Sciatic nerve (tissue), 2 donors: ENCODE results near the gene FOXO3B. TPM values are rescaled to one million over a fixed set of nuclear protein-coding genes. Genes with fewer than 3 reads are reported as not detected.
"Not testable (repeated sequence)": the region's sequence is repeated elsewhere in the genome, so short reads cannot be mapped to it uniquely, and the experiment has no call there.

Experiments used
- ATAC-seq: fragments of 200-7000 bp; cut with Tn5 transposase; one replicate; pipeline ENCODE4 v1.9.1; 2020; ENCODE audit warnings: mild to moderate bottlenecking, moderate library complexity
- DNase-seq: peaks from one replicate; pipeline ENCODE4 v3.0.0-alpha.2; 2020; ENCODE audit warnings: low spot score
- intact Hi-C: fragments of 100-400 bp; cut with DNase I; formaldehyde crosslinking; loops from one replicate; pipeline ENCODE4 v1.14.2; 2022
- total RNA-seq: library from RNA; stranded (reverse); fragmentation: NEBNext Ultra II Directional; extraction: Animal tissue kit (Norgen Biotek cat#: 25700); gene quantifications from one replicate; pipeline ENCODE4 v1.2.1, GENCODE V29; 2021
- donor health status: DM: no; HTN: no; CAD: no.
- donor health status: DM: no; HTN: no; CAD: no.

FOXO3B gene
- total RNA-seq, 1 donor from 2014 or later, result 5.3 TPM

DNA sequence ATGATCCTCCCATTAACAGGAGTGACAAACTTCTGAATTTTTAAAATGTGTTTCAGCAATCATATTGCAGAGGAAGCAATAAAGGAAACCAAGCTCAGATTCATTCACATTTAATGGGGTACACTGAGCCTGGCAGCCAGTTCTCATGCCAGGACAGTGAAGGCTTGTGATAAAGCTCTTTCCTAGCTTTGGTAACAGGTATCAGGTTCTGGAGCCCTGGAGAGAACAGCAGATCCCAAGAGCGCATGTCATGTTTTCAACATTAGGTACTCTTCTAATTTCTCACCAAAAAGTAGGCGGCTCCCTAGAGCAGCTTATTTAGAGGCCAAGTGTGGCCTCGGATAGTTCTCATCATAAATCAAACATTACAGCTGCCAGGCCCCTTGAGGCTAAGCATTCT lies 14.6 kb downstream of the FOXO3B start:
- DNase-seq, intact Hi-C loops, ATAC-seq: not testable (repeated sequence)

- DNase-seq, ATAC-seq, intact Hi-C loops: not testable (repeated sequence)
Observed at GRCh38 chr17:18666326-18666725, 15.8 kb downstream of the FOXO3B start.

DNA sequence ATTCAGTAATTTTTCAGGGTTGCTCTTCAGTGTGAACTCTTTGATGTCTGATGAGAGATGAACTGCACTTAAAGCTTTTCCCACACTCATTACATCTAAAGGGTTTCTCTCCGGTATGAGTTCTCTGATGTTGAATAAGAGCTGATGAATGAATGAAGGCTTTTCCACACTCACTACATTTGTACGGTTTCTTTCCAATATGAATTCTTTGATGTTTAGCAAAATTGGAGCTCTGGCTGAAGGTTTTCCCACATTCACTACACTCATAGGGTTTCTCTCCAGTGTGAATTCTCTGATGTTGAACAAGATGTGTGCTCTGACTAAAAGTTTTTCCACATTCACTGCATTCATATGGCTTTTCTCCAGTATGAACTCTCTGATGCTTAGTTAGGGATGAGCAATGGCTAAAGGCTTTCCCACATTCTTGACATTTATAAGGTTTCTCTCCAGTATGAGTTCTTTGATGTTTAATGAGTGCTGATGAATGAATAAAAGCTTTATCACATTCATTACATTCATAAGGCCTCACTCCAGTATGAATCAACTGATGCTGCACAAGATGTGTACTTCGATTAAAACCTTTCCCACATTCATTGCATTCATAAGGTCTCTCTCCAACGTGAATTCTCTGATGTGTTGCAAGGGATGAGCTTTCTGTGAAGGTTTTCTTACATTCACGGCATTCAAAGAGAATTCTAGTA lies 20.0 kb downstream of the FOXO3B start:
- intact Hi-C loops, DNase-seq, ATAC-seq: not testable (repeated sequence)

- ATAC-seq, DNase-seq, intact Hi-C loops: not testable (repeated sequence)
Observed at GRCh38 chr17:18650094-18650493, 32.0 kb downstream of the FOXO3B start.

DNA sequence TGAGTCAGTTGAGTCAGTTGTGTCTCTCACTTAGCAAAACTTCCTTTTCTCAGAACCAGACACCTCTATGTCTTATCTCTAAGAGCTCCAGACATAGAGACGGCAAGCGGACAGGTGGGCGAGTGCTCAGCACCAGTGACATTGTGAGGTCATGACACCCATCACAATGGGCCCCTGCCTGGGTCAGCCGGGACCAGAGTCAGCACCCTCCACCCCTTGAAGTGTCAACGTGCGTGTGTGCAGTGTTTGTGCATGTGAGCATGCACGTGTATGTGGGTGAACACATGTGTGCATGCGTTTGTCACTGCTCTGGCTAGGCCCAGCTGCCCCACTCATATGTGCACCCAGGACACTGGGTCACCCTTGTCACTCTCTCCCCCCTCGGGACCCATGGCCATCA lies 37.8 kb downstream of the FOXO3B start, which contains the start of gene TBC1D28:
TSS of gene TBC1D28 (minus strand) at position 101 of the 400 bp plus-strand sequence. CDS start 3,039 bp downstream, outside the sequence.
- ATAC-seq, intact Hi-C loops, DNase-seq: not testable (repeated sequence)

DNA sequence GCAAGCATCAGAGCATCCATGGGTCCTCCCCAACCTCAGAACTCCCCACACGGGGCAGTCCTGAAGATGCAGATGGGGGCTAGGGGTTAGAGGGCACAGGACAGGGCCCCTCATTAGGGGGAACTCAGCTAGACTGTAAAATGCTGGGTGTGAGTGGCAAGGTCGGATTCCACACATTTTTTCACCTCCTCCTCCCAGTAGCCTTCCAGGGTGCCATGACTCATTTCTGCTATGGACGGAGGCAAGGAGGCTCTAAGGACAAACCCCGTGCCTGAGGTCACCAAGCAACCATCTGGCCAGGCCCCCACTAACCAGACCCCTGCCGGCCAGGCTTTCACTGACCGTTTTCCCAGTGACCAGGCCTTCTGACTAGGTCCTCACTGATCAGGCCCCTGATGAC lies 39.0 kb downstream of the FOXO3B start:
- intact Hi-C loops, ATAC-seq, DNase-seq: not testable (repeated sequence)

- ATAC-seq, DNase-seq, intact Hi-C loops: not testable (repeated sequence)
Observed at GRCh38 chr17:18638357-18638756, 43.8 kb downstream of the FOXO3B start.

DNA sequence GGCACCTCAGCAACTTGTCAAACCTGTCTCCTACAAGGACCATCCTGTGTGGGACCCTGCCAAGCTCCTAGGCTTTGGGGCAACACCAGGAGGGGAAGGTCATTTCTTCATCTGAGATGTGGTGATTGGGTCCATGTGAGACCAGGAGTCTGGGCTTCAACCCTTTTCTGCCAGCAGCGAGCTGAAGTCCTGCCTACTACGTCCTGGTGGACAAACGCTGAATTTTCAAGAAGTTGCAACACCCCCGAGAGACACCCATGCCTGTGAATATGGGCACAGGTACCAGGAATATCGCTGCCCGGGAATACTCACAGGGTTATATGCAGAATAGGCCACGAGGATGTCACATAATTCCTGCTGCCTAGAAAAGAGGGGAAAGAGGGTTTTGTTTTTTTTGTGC lies 45.9 kb downstream of the FOXO3B start:
- DNase-seq, ATAC-seq, intact Hi-C loops: not testable (repeated sequence)

GRCh38 chr17:18635773-18636172 lies 46.3 kb downstream of the FOXO3B start:
- intact Hi-C loops, DNase-seq: not testable (repeated sequence)
- ATAC-seq, result peak; percentile 17

GRCh38 chr17:18634550-18635263 lies 47.4 kb downstream of the FOXO3B start:
- ATAC-seq, result peak; percentile 38
- intact Hi-C loops, DNase-seq: not testable (repeated sequence)

Other genes starting within 250 kb of the FOXO3B start
- 0.18 TPM for gene LGALS9C, start 205.5 kb downstream of the FOXO3B start, total RNA-seq
- gene TBC1D28, start 37.9 kb downstream of the FOXO3B start, total RNA-seq, result not detected
- gene FBXW10, start 61.7 kb upstream of the FOXO3B start, total RNA-seq, result not detected
- gene TVP23B, start 98.9 kb upstream of the FOXO3B start, total RNA-seq, result 35.3 TPM
- 45.3 TPM for gene PRPSAP2, start 175.8 kb upstream of the FOXO3B start, total RNA-seq